Tibial nerve (tissue), 4 donors: ENCODE data around the gene SHROOM1.

Experiments
- CTCF ChIP-seq, 5 experiments: fragments of 200-600 bp in 3 of 5; fragments of 450-650 bp in 2 of 5; sonication (generic) in 3 of 5; IDR thresholded peaks; one replicate each; pipeline ENCODE4 v1.5.1; 2016 to 2019; ENCODE audit warnings: antibody characterized with exemption in 5 of 5, mild to moderate bottlenecking in 3 of 5, moderate library complexity in 2 of 5
- EP300 ChIP-seq, 2 donors: sonication (generic); formaldehyde crosslinking; IDR thresholded peaks; one replicate each; pipeline ENCODE4 v1.6.1; 2017; ENCODE audit warnings: antibody characterized with exemption in 2 of 2, mild to moderate bottlenecking in 1 of 2
- POLR2A ChIP-seq, 2 donors: fragments of 450-650 bp; IDR thresholded peaks; one replicate each; pipeline ENCODE4 v1.6.1; 2017; ENCODE audit warnings: antibody characterized with exemption in 2 of 2, mild to moderate bottlenecking in 2 of 2, moderate library complexity in 2 of 2

- TF ChIP-seq CTCF (IDR thresholded peaks at IDR 0.05) (no peak), EP300 (IDR thresholded peaks at IDR 0.05) (no peak), POLR2A (IDR thresholded peaks at IDR 0.05) (no peak)
Observed at GRCh38 chr5:132782101-132782500, 48.3 kb downstream of the SHROOM1 start.
